SK-N-SH treated with all-trans-retinoic acid at 6 μM for 48 hours (cell line): ENCODE measurements around the gene TRAPPC4.

ENCODE experiments used
- ARNTL ChIP-seq: fragments of 450-650 bp; formaldehyde crosslinking; IDR thresholded peaks from 2 replicates; pipeline ENCODE4 v1.5.0; 2020; ENCODE audit warnings: low read depth, mild to moderate bottlenecking, moderate library complexity, borderline replicate concordance
- CSDC2 ChIP-seq: fragments of 250-450 bp; sonication (Bioruptor Pico); IDR thresholded peaks from 2 replicates; pipeline ENCODE4 v1.5.0; 2020; ENCODE audit warnings: mild to moderate bottlenecking, moderate library complexity
- ESRRG ChIP-seq: fragments of 250-450 bp; sonication (Bioruptor Pico); IDR thresholded peaks from 2 replicates; pipeline ENCODE4 v1.6.1; 2021; ENCODE audit warnings: mild to moderate bottlenecking
- OSR1 ChIP-seq: fragments of 250-450 bp; sonication (Bioruptor Pico); IDR thresholded peaks from 2 replicates; pipeline ENCODE4 v1.8.0; 2022; ENCODE audit warnings: moderate library complexity, mild to moderate bottlenecking, inconsistent platforms
- PATZ1 ChIP-seq: fragments of 250-450 bp; sonication (Bioruptor Pico); IDR thresholded peaks from 2 replicates; pipeline ENCODE4 v1.8.0; 2020; ENCODE audit warnings: mild to moderate bottlenecking, moderate library complexity, borderline replicate concordance
- POU6F1 ChIP-seq: fragments of 250-450 bp; sonication (Bioruptor Pico); IDR thresholded peaks from 2 replicates; pipeline ENCODE4 v1.8.0; 2021; ENCODE audit warnings: low read depth, mild to moderate bottlenecking, moderate library complexity, borderline replicate concordance
- RARB ChIP-seq: fragments of 250-450 bp; sonication (Bioruptor Pico); IDR thresholded peaks from 2 replicates; pipeline ENCODE4 v1.8.0; 2021; ENCODE audit warnings: mild to moderate bottlenecking, moderate library complexity
- TCF4 ChIP-seq: fragments of 250-450 bp; sonication (Bioruptor Pico); IDR thresholded peaks from 2 replicates; pipeline ENCODE4 v1.8.0; 2021; ENCODE audit warnings: mild to moderate bottlenecking, moderate library complexity, borderline replicate concordance
- ZC3H10 ChIP-seq: fragments of 250-450 bp; sonication (Bioruptor Pico); IDR thresholded peaks from 2 replicates; pipeline ENCODE4 v1.5.1; 2021; ENCODE audit warnings: mild to moderate bottlenecking, moderate library complexity
- ZFP3 ChIP-seq: fragments of 250-450 bp; sonication (Bioruptor Pico); IDR thresholded peaks from 2 replicates; pipeline ENCODE4 v1.5.0; 2020; ENCODE audit warnings: mild to moderate bottlenecking, moderate library complexity
- ZFP30 ChIP-seq: fragments of 450-650 bp; formaldehyde crosslinking; IDR thresholded peaks from 2 replicates; pipeline ENCODE4 v1.5.0; 2022; ENCODE audit warnings: mild to moderate bottlenecking, moderate library complexity
- ZNF565 ChIP-seq: fragments of 450-650 bp; formaldehyde crosslinking; conservative IDR thresholded peaks from 2 replicates; pipeline ENCODE4 v1.5.0; 2020; ENCODE audit warnings: low read depth, mild to moderate bottlenecking, moderate library complexity
- ZNF8 ChIP-seq: fragments of 450-650 bp; formaldehyde crosslinking; IDR thresholded peaks from 2 replicates; pipeline ENCODE4 v1.5.0; 2020; ENCODE audit warnings: mild to moderate bottlenecking, moderate library complexity

- TF ChIP-seq CSDC2 (CRISPR knock-in tag), result no peak
- no peak for TF ChIP-seq ZFP3 (CRISPR knock-in tag)
- no peak for TF ChIP-seq ZNF8 (CRISPR knock-in tag)
- TF ChIP-seq ZFP30 (CRISPR knock-in tag), result no peak
- no peak for TF ChIP-seq ARNTL (CRISPR knock-in tag)
- no peak for TF ChIP-seq POU6F1 (CRISPR knock-in tag)
- TF ChIP-seq PATZ1, result no peak
- TF ChIP-seq OSR1 (CRISPR knock-in tag), result no peak
- TF ChIP-seq ZNF565 (CRISPR knock-in tag), result no peak
- TF ChIP-seq ESRRG (CRISPR knock-in tag), result no peak
- TF ChIP-seq RARB (CRISPR knock-in tag), result no peak
- TF ChIP-seq ZC3H10 (CRISPR knock-in tag), result no peak
- TF ChIP-seq TCF4 (CRISPR knock-in tag), result no peak
Observed at GRCh38 chr11:119025541-119025940, 7.0 kb downstream of the TRAPPC4 start.
